HEK293 (cell line): ENCODE results near the gene EXOC7.

Experiments
- CTCF ChIA-PET: fragments of 350-600 bp; formaldehyde crosslinking; extraction: SDS; loops from one replicate; lab custom pipeline; 2021; ENCODE audit warnings: antibody characterized with exemption; lab: Yijun Ruan, JAX
- POLR2A ChIA-PET: fragments of 300-600 bp; formaldehyde crosslinking; extraction: SDS; loops from one replicate; lab custom pipeline; 2020; ENCODE audit warnings: antibody characterized with exemption, inconsistent platforms; lab: Yijun Ruan, JAX
- H3K27ac ChIP-seq: fragments of 200-500 bp; sonication (Bioruptor generic); 2 replicates; pipeline ENCODE4 v1.5.1; 2014; ENCODE audit warnings: low read depth, low read length, control low read depth, inconsistent platforms; ENCODE audit errors: extremely low read depth
- H3K36me3 ChIP-seq, 2 experiments: fragments of 200-500 bp in 1 of 2; sonication (Bioruptor generic) in 1 of 2; 1 replicate in 1 of 2; 2 replicates in 1 of 2; pipeline ENCODE4 v1.5.1; 2014 to 2017; ENCODE audit warnings: inconsistent platforms in 2 of 2, low read length in 2 of 2; ENCODE audit not compliant: control insufficient read depth in 2 of 2, insufficient read depth in 1 of 2
- H3K4me1 ChIP-seq: fragments of 200-500 bp; sonication (Bioruptor generic); 2 replicates; pipeline ENCODE4 v1.5.1; 2014; ENCODE audit warnings: mild to moderate bottlenecking, low read length, inconsistent platforms; ENCODE audit not compliant: control insufficient read depth, insufficient read depth
- H3K4me3 ChIP-seq: 2 replicates; pipeline ENCODE4 v1.5.1; 2011; ENCODE audit warnings: low read depth, mild to moderate bottlenecking, control low read depth, low read length, moderate library complexity
- H3K9me3 ChIP-seq: fragments of 200-500 bp; sonication (Bioruptor generic); 2 replicates; pipeline ENCODE4 v1.5.1; 2014; ENCODE audit warnings: low read depth, low read length, inconsistent platforms; ENCODE audit not compliant: control insufficient read depth, insufficient read depth
- AEBP2 ChIP-seq: fragments of 450-650 bp; formaldehyde crosslinking; IDR thresholded peaks from 2 replicates; pipeline ENCODE4 v1.5.1; 2016; ENCODE audit warnings: missing biosample characterization, missing genetic modification characterization, borderline replicate concordance
- HIC1 ChIP-seq: fragments of 450-650 bp; formaldehyde crosslinking; IDR thresholded peaks from 2 replicates; pipeline ENCODE4 v1.5.1; 2016; ENCODE audit warnings: missing biosample characterization, missing genetic modification characterization
- KLF7 ChIP-seq: fragments of 450-650 bp; formaldehyde crosslinking; IDR thresholded peaks from 2 replicates; pipeline ENCODE4 v1.5.1; 2016; ENCODE audit warnings: missing biosample characterization, missing genetic modification characterization, borderline replicate concordance
- MEIS1 ChIP-seq: sonication (generic); formaldehyde crosslinking; IDR thresholded peaks from 2 replicates; pipeline ENCODE4 v1.8.1; 2022; ENCODE audit warnings: missing genetic modification reagents, mild to moderate bottlenecking, borderline replicate concordance
- SCRT2 ChIP-seq: fragments of 450-650 bp; formaldehyde crosslinking; IDR thresholded peaks from 2 replicates; pipeline ENCODE4 v1.5.1; 2016; ENCODE audit warnings: missing biosample characterization, missing genetic modification characterization
- ZBTB1 ChIP-seq: fragments of 450-650 bp; formaldehyde crosslinking; IDR thresholded peaks from 2 replicates; pipeline ENCODE4 v1.5.1; 2016; ENCODE audit warnings: missing biosample characterization, missing genetic modification characterization
- ZNF10 ChIP-seq: fragments of 450-650 bp; formaldehyde crosslinking; IDR thresholded peaks from 2 replicates; pipeline ENCODE4 v1.5.1; 2017; ENCODE audit warnings: missing biosample characterization, missing genetic modification characterization
- ZNF121 ChIP-seq: fragments of 450-650 bp; formaldehyde crosslinking; IDR thresholded peaks from 2 replicates; pipeline ENCODE4 v1.5.1; 2016; ENCODE audit warnings: missing biosample characterization, missing genetic modification characterization
- ZNF175 ChIP-seq: fragments of 450-650 bp; formaldehyde crosslinking; IDR thresholded peaks from 2 replicates; pipeline ENCODE4 v1.5.1; 2016; ENCODE audit warnings: missing biosample characterization, missing genetic modification characterization
- ZNF23 ChIP-seq: fragments of 450-650 bp; formaldehyde crosslinking; IDR thresholded peaks from 2 replicates; pipeline ENCODE4 v1.5.1; 2016; ENCODE audit warnings: missing biosample characterization, missing genetic modification characterization, borderline replicate concordance
- ZNF362 ChIP-seq: fragments of 450-650 bp; formaldehyde crosslinking; IDR thresholded peaks from 2 replicates; pipeline ENCODE4 v1.5.1; 2016; ENCODE audit warnings: missing biosample characterization, missing genetic modification characterization
- ZNF37A ChIP-seq: fragments of 450-650 bp; IDR thresholded peaks from 2 replicates; pipeline ENCODE4 v1.5.1; 2018; ENCODE audit warnings: missing biosample characterization, missing genetic modification characterization
- ZNF416 ChIP-seq: fragments of 450-650 bp; formaldehyde crosslinking; IDR thresholded peaks from 2 replicates; pipeline ENCODE4 v1.5.1; 2016; ENCODE audit warnings: missing biosample characterization, missing genetic modification characterization
- ZNF514 ChIP-seq: fragments of 450-650 bp; formaldehyde crosslinking; IDR thresholded peaks from 2 replicates; pipeline ENCODE4 v1.5.1; 2016; ENCODE audit warnings: missing biosample characterization, missing genetic modification characterization
- ZNF585B ChIP-seq: fragments of 450-650 bp; formaldehyde crosslinking; IDR thresholded peaks from 2 replicates; pipeline ENCODE4 v1.5.1; 2016; ENCODE audit warnings: missing biosample characterization, missing genetic modification characterization
- ZNF600 ChIP-seq: fragments of 450-650 bp; formaldehyde crosslinking; IDR thresholded peaks from 2 replicates; pipeline ENCODE4 v1.5.1; 2016; ENCODE audit warnings: missing biosample characterization, missing genetic modification characterization
- ZNF610 ChIP-seq: fragments of 450-650 bp; formaldehyde crosslinking; IDR thresholded peaks from 2 replicates; pipeline ENCODE4 v1.5.1; 2016; ENCODE audit warnings: missing biosample characterization, missing genetic modification characterization, borderline replicate concordance
- ZNF629 ChIP-seq: fragments of 450-650 bp; formaldehyde crosslinking; IDR thresholded peaks from 2 replicates; pipeline ENCODE4 v1.5.1; 2017; ENCODE audit warnings: missing biosample characterization, missing genetic modification characterization
- ZNF843 ChIP-seq: fragments of 450-650 bp; formaldehyde crosslinking; IDR thresholded peaks from 2 replicates; pipeline ENCODE4 v1.5.1; 2016; ENCODE audit warnings: missing biosample characterization, missing genetic modification characterization
- ZSCAN16 ChIP-seq: fragments of 450-650 bp; formaldehyde crosslinking; IDR thresholded peaks from 2 replicates; pipeline ENCODE4 v1.5.1; 2016; ENCODE audit warnings: missing biosample characterization, missing genetic modification characterization

Gene EXOC7

GRCh38 chr17:76102944-76103273, 678 bp downstream of the EXOC7 start:
- ChIA-PET POLR2A (interaction anchor here (0.8 to 3.7 kb wide), 5 partner anchors 22 to 323 kb away, joined by 3 to 23 read pairs (median 11); partner anchors contain the start of genes SRP68 and ZACN), CTCF (interaction anchor here (0.7 to 2.4 kb wide), 4 partner anchors 18 to 198 kb away, joined by 3 to 19 read pairs (median 12); no protein-coding TSS in a partner anchor)
- Histone ChIP-seq H3K4me3 (peak overlapping the region; percentile 71), H3K36me3 (peaks cover 33 to 37% of the 10 kb centered on the region in 2 experiments), H3K27ac (peak overlapping the region; percentile 83), H3K4me1 (0 out of 2 replicates have a peak, but pooled peaks cover 4% of the 10 kb centered on the region), H3K9me3 (no peaks in the 10 kb centered on the region)
- TF ChIP-seq ZNF37A (tag by site-specific recombination) (no peak), SCRT2 (tag by site-specific recombination) (no peak), HIC1 (tag by site-specific recombination) (no peak), ZNF629 (tag by site-specific recombination) (no peak), ZNF585B (tag by site-specific recombination) (no peak), MEIS1 (no peak), AEBP2 (no peak), ZSCAN16 (tag by site-specific recombination) (no peak), ZNF121 (tag by site-specific recombination) (no peak), ZNF514 (no peak), ZNF610 (no peak), ZNF416 (tag by site-specific recombination) (no peak), ZNF843 (no peak), ZNF600 (tag by site-specific recombination) (no peak), ZNF362 (tag by site-specific recombination) (no peak), ZNF175 (no peak), KLF7 (tag by site-specific recombination) (no peak), ZNF23 (no peak), ZBTB1 (tag by site-specific recombination) (no peak)

- POLR2A ChIA-PET, result interaction anchor here (0.6 kb wide), 1 partner anchor 20 kb away, joined by 3 read pairs; no protein-coding TSS in a partner anchor
- no peak overlapping the region for H3K4me3 ChIP-seq
- TF ChIP-seq ZNF10 (tag by site-specific recombination), result no peak
- TF ChIP-seq, all 188 proteins: peak for 0
- no peaks in the 10 kb centered on the region for H3K9me3 ChIP-seq
- H3K36me3 ChIP-seq, result peaks cover 65 to 85% of the 10 kb centered on the region in 2 experiments
- H3K27ac ChIP-seq, result no peak overlapping the region
- CTCF ChIA-PET, result no interaction called here
- H3K4me1 ChIP-seq, result no peaks in the 10 kb centered on the region
Observed at GRCh38 chr17:76097716-76098295, 5.8 kb downstream of the EXOC7 start.
